HG03565 (cell line): ENCODE measurements around the gene KCNAB1.
"Not testable (repeated sequence)": the region's sequence is repeated elsewhere in the genome, so short reads cannot be mapped to it uniquely, and the experiment has no call there.

Experiments used
- ATAC-seq: cut with Tn5 transposase; IDR thresholded peaks from one replicate; pipeline ENCODE4 v1.9.1; 2021; ENCODE audit warnings: mild to moderate bottlenecking, moderate library complexity; ENCODE audit not compliant: unreplicated experiment

KCNAB1 gene

DNA sequence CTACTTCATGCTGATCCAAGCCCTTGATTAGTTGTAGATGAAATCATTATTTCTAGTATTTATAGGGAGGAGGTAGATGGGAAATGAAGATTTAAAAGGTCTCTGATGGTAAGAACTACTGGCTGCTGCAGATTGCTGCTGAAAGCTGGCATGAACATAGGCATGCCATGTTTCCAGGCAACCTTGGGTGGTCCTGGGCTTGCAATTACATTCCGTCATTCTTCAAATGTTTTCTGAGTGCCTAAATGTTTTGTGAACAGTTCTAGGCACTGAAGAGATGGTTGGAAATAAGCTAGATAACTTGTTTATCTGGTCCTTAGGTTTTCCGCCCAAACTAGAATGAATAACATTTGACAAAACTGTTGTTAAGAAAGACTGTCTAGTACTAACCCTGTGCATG is 95.8 kb downstream of the KCNAB1 start:
- no peak for ATAC-seq

DNA sequence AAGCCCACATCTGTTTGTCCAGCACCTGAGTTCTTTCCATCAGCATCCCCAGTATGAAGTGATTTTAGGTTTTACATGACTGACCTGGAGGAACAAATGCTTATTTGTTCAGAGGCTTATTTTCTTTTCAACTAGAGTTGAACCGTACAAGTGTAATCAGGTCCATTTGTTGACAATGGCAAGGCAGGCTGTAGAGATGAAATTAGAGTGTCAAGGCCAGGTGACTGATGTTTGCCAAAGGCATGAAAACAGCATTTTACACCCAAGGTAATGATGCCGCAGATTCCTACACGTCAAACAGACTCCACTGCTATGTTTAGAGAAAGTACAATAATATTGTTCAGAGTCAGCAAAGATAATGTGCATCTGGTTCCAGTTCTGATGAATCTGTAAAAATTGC is 96.5 kb downstream of the KCNAB1 start:
- ATAC-seq, result no peak

DNA sequence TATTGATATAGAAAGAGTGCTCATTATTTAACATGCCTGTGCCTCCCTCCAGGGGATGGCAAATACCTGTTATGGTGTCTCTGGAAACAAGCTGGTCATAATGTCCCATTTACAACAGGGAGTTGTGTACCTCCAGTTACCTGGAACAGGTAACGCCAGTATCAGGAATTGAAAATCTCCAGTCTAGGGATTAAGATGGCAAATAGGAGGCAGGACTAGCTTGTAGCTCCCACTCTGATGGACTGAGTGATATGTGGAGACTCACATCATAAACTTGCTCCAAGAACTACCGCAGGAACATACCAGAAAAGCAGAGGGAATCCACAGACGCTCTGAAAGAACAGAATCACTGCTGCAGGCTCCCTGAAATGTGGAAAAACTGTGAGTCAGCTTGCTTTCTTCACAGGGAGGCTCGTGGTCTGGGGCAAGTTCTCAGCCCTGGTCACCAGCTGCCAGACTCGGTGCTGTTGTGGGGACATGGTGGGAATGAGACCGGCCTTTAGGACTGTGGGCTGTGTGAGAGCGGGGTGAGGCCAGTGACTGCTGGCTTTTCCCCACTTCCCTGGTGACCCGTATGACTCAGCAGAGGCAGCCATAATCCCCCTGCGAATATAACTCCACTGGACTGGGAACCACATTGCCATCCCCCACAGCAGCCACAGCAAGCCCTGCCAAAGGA is 97.4 kb downstream of the KCNAB1 start:
- no peak for ATAC-seq

DNA sequence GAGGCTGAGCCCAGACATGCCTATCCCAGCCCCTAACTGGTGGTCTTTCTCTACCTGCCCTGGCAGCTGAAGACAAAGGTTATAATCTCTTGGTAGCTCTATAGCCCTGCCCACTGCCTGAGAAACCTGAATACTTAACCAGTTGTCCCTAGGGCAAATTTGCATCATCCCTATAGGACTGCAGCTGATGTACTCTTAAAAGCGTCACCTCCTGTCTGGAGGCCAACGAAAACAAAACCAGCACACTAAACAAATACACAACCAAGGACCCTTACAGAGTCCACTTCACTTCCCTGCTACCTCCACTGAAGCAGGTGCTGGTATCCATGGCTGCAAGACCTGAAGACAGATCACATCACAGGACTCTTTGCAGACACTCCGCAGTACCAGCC is 98.0 kb downstream of the KCNAB1 start:
- no peak for ATAC-seq

DNA sequence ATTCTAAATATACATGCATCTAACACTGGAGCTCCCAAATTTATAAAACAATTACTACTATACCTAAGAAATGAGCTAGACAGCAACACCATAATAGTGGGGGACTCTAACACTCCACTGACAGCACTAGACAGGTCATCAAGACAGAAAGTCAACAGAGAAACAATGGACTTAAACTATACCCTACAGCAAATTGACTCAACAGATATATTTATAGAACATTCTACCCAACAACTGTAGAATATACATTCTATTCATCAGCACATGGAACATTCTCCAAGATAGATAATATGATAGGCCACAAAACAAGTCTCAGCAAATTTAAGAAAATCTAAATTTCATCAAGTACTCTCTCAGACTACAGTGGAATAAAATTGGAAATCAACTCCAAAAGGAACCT is 102.0 kb downstream of the KCNAB1 start:
- not testable (repeated sequence) for ATAC-seq

DNA sequence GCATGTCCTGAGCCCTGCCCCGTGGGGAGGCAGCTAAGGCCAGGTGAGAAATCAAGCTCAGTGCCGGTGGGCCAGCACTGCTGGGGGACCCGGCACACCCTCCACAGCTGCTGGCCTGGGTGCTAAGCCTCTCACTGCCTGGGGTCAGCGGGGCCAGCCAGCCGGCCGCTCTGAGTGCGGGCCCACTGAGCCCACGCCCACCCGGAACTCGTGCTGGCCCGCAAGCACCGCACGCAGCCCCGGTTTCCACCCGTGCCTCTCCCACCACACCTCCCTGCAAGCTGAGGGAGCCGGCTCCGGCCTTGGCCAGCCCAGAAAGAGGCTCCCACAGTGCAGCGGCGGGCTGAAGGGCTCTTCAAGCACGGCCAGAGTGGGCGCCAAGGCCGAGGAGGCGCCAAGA is 103.7 kb downstream of the KCNAB1 start:
- not testable (repeated sequence) for ATAC-seq

DNA sequence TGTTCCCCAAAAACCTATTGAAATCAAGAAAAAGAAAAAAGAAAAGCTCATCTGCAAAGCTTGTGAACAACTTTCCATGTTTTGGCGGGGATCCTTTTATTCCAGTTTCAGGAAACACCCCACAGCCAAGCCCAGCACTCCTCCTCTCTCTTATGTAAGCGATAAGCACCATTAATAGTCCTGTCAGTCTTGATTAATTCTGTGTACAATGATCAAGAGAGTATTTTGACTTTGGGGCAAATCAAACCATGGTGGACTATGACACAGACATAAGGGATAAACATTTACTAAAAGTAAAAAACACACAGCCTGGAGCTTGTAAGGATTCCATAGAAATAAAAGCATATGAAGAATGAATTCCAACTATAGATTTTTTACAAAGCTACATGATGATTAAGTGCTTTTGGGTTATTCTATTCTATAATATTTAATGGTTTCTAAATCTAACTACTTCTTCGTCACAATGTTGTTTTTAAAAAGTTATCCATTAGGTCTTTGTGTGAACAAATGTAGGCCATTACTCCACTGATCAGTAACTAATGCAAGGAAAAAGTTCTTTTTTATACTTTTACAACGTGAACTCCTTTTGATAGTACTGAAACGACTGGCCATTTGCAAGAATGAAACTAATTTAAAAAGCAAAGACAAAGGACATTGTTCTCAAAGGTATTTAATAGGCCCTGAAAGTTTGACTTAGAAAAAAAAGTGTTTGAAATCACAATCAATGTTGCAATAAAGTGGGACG is 106.5 kb downstream of the KCNAB1 start:
- no peak for ATAC-seq

DNA sequence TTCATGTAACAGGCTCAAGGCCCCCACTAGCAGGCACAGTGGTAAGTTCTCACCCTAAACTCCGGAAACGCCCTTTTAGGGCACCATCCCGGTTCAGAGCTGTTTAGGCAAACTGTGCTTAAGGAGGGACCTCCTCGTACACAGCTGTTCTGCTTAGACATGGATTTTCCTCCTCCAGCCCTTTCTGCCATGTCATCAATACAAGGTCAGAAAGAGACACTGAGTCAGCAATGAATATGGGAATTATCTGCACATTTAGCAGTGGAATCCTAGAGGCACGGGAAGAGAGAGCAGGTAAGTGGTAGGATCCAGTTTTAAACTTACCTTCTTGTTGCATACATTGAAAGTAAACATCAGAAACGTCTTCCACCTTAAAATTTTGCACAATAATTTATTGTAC is 107.3 kb downstream of the KCNAB1 start:
- ATAC-seq, result no peak

DNA sequence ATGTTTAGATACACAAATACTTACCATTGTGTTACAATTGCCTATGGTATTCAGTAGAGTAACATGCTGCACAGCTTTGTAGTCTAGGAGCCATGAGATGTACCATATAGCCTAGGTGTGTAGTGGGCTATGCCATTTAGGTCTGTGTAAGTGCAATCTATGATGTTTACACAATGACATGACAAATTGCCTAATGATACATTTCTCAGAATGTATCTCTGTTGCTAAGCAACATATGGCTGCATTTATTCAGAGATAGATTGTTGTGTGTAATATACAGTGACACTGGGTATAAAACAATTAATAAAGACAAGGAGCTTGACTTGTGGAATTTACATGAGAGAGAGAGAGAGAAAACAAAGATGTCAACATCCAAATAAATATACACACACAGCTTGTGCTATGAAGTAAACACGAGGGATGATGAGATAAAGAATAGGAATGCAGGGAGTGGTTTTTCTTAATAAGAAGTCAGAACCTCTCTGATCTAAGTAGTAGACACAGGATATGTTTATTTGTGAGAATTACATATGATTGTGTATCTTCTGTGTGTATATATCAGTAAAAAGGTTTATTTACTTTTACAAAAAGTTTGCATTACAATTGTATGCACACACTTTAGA is 110.0 kb downstream of the KCNAB1 start:
- ATAC-seq, result no peak

DNA sequence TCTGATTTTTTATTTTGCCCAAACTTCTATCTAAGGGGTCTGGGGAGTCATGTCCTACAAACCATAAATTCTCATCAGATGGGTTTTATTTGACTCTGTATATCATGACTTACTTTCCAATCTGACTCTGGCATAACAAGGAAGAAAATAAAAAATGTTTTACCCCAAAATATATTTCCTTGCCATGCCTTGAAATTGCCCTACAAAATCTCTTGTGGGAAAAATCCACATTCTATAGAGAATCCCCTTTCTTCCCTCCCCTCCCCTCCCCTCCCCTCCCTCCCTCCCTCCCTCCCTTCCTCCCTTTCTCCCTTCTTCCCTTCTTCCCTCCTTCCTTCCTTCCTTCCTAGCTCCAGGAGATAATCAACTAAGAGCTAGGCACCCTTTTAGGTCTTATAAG is 110.8 kb downstream of the KCNAB1 start:
- ATAC-seq, result not testable (repeated sequence)

DNA sequence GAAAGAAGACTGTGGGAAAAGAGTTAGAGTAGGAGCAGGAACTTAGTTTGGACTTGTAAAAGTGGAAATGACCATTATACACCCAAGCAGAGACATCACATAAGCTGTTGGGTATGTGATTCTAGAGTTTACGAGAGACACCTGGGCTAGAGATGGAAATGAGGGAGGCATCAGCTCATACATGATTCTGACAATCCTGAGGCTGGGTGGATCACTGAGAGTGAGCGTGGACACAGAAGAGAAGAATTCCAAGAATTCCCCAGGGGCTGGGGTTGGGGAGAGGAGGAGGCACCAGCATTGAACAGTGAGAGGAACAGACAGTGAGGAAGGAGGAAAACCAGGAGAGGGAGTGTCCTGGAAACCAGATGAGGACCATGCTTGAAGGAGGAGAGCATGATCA is 113.5 kb downstream of the KCNAB1 start:
- ATAC-seq, result no peak

DNA sequence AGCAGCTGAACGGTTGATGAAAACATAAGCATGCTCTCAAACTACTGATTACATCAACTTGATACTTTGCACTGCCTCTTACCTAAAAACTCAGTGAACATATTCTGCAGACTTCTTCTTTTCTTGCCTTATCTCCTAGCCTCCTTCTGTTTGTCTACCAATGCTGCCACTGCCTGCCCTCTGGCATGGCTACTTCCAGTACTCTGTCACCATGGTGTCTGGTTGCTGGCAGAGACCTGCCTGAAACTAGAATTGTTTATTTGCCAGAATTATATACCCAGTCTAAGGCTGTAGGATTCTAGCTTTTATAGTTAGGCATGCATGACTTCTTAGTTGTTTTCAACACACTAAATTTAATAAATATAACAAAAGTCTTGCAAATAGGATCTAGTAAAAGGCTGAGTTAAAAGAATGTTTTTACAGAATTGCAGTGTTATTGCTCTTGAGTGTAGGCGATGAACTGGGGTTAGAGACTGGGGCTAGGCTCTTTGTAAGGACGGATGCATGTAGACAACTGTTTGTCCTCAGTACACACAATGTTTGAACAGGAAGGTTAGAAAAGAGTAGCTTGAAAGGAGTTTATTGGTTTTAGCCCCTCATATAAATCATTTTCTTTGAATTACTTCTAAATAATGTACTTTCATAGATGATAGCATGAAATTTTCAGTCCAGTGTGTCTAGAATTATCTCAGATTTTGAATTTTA is 116.3 kb downstream of the KCNAB1 start:
- ATAC-seq, result no peak

DNA sequence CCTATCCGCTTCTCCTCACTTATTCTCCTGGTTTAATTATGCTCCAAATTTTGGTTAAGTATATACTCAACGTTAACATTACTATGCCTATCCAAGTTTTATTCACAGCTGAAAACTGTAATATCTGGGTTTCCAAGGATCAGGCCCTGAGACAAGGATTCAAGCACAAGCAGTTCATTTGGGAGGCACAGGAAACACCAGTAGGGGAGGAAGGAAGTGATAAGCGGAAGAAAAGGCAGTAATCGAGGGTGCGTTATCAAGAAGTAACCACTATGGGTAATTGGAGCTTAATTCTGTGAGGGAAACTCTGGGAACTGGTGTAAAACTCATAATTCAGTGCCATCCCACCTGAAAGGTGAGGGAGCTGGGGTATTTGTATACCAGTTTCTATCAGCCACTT is 120.3 kb downstream of the KCNAB1 start:
- ATAC-seq, result no peak

DNA sequence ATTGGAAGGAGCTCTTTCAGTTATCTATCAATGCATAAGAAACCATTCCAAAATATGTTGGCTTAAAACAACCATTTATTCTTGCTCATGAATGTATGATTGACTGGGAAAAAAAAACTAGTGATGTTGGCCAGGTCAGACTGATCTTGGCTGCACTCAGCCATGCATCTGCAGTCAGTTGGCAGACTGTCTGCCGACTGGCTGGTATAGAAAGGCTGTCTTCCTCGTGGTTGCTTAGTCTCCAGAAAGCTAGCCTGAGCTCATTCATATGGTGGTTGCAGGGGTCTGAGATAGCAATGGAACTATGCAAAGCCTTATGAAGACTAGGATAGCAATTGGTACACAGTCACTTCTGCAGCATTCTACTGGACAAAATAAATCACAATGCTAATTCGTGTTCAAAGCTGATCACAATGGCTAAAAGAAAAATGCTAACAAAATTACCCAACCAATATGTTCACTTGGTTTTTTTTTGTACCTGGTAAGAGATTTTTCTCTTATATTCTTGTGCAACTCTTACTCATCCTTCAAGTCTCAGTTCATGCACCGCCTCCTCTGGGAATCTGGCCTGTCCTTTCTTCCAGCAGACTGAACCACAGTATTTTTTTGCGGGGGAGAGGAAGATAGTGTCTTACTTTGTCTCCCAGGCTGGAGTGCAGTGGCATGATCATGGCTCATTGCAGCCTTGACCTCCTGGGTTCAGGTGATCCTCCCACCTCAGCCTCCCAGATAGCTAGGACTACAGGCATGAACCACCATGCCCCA is 126.8 kb downstream of the KCNAB1 start:
- no peak for ATAC-seq

DNA sequence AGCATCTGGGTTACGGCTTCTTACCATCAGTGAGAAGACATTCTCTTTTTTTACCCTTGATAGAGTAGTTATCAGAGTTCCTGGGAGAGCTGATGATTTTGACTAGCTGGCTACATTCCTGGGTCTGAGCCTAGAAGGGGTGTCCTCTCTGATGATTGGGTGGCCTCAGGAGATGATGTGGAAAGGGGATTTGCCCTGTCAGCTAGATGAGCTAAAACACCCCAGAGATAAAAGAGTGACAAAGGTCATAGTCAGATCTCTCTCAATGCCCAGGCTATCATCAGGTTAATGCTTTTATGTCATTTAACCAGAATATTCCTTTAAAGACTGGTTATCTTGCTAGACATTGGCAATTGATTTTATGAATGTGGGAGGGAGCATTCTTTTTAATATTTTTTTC is 130.2 kb downstream of the KCNAB1 start:
- ATAC-seq, result no peak

DNA sequence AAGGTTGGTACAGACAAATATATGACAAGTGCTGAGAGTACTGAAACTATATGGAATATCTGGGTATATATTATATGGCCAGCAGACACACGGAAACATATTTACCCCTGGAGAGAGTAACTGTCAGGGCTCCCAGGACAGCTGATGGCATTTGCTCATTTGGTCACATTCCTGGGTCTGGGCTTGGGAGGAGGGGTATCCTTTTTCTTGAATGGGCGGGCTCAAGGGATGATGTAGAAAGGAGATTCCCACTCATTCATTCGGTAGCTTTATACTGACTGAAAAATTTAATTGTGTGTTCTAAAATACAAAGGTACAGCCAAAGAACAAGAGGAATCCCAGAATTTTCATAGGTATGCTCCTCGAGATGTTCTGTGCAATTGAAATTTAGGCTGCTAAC is 131.0 kb downstream of the KCNAB1 start:
- no peak for ATAC-seq

DNA sequence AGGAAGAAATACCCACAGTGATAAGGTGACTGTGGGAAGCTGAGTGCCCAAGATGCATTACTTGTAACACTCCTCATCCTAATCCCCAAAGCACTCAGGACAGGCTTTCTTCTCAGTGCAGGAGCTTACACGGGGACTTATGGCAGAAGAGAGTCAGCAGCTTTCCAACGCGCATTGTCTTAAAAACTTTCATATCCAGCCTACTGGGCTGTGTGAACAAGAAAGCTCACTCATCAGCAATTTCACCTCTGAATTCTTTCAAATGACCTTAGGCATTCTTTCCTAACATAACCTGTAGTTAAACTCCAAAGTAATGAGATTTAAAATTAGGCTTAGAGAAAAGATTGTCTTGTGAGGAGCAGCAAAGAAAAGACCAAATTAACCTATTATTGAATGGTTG is 132.3 kb downstream of the KCNAB1 start:
- ATAC-seq, result no peak

DNA sequence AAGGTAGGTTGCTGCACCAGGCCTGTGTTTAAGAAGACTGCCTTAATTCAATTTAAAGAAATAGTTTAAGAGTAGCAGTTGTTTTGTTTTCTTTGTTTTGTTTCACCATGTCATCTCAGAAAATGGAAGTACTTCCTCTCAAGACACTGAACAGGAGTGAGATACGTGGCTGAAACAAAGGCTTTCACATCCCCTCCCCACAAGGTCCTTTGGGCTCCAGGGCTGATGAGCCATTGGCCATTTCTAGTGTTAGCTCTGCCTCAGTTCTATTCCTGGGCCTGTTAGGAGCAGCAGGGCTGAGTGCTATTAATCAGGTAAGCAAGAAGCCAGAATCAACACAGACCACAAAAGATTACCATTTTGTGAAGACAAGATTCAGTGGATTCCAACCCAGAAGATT is 132.8 kb downstream of the KCNAB1 start:
- ATAC-seq, result peak; percentile 71

DNA sequence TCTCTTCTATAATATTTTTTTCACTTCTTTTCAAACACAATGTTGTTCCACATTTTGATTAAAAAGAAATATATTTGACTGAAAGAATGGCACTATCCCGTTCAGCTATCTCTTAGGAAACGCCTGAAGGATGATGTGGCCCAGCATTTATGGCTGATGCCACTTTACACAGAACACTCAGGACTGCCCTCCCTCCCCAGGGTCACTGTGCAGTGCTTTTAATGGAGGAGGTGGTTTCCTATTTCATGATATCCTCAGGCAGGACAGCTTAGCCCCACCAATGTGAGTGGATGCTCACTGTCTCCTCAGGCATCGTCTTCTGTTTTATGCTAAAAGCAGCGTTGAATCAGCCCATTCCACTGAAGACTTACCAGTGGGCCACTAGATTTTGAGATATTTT is 135.9 kb downstream of the KCNAB1 start:
- no peak for ATAC-seq

DNA sequence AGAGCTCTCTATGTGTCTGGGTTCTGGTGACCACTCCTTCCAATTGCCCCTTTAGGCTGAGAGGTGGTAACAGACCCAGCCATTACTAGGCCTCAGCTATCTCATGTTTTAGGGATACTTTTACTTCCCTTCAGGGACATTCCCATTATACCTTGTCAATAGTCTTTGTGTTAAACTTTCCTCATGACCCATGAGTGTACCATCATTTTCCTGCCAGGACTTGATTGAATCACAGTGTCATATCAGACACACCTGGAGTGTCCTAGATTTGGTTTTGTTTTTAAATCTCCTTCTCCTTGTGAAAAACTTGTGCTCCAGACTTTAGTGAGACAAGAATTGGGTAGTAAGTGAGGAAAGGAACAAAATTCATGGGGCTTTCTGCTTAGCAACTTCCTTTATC is 136.6 kb downstream of the KCNAB1 start:
- no peak for ATAC-seq

DNA sequence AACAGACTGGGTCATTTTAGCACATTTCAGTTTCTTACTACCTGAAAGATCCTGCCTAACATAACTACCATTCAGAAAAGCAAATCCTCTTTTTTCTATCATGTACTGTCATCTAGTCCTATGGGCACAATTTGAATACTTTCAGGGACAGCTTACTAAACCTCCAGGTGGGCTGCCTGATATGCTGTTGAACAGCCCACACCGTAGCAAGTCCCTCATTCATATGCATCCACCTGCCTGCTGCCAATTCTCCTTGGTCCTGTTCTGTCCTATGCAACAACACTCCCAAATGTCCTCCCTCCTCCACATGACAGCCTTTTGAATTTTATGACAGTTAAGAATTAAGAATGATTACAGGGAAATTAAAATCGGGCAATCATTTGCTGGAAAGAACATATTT is 137.9 kb downstream of the KCNAB1 start:
- ATAC-seq, result no peak
